ENCODE results near the gene SRP68. TPM values are rescaled to one million over a fixed set of nuclear protein-coding genes. Genes with fewer than 3 reads are reported as not detected.
A peak's percentile ranks its signal among the peaks of the same experiment; 100 is the strongest.

Gene SRP68
- total and polyA plus RNA-seq, 2 of the 4 experiments (the other 2 are of a cell fraction), result 47.1 to 82.6 TPM

DNA sequence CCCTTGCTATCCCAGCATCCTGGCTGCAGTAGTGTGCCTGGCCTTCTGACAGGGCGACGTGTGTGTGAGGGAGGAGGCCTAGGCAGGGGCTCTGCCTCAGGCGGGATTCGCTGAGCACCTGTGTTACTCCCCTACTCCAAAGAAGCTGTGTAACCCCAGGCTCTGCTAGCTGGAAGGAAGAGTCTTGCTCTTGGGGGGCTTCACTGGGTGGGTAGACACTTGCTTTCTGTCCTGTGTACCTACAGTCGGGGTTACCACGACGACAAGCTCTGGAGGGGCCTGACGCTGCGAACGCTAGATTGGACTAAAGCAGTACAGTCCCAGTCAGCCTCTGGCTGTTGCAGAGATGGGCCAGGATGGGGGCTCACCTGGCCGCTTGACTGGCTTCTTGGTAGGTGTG lies 21.7 kb upstream of the SRP68 start:
- H4K20me1 ChIP-seq (ENCODE audit: insufficient read depth, low read length), result no peaks in the 10 kb centered on the region; the same call in 1 of the 2 replicates
- no peak overlapping the region for H2BK5ac ChIP-seq (ENCODE audit: low read depth, low read length, poor library complexity, severe bottlenecking)
- no peaks in the 10 kb centered on the region for H3K4me1 ChIP-seq (ENCODE audit: control insufficient read depth, insufficient read depth, low read length)
- peaks cover 5 to 20% of the 10 kb centered on the region in 2 experiments; a peak in 3 of 4 replicates for H3K79me1 ChIP-seq (ENCODE audit: low read depth in 1 of 2, low read length in 2 of 2)
- H2BK15ac ChIP-seq (ENCODE audit: low read depth, low read length), result no peak overlapping the region
- ChIA-PET CTCF (no interaction called here), POLR2A (ENCODE audit: unreplicated experiment) (no interaction called here)
- H2AFZ ChIP-seq (replicated peaks; ENCODE audit: low read length, poor library complexity), result no peak overlapping the region
- H3K27me3 ChIP-seq (ENCODE audit: control insufficient read depth, insufficient read depth, low read length), result no peaks in the 10 kb centered on the region
- DNase-seq, result no peak
- no peak overlapping the region for H3K4ac ChIP-seq (ENCODE audit: low read depth, low read length)
- no peak overlapping the region for H4K5ac ChIP-seq (ENCODE audit: low read depth, low read length)
- no peak overlapping the region for H3K27ac ChIP-seq (ENCODE audit: insufficient read depth, low read length)
- H2AK9ac ChIP-seq (replicated peaks; ENCODE audit: low read depth, low read length, poor library complexity), result peak overlapping the region; percentile 28
- H3K9me1 ChIP-seq (ENCODE audit: insufficient read depth, low read length), result no peaks in the 10 kb centered on the region
- no peak overlapping the region for H2AK5ac ChIP-seq (ENCODE audit: low read depth, low read length)
- H3K36me3 ChIP-seq (ENCODE audit: control insufficient read depth, insufficient read depth, low read length), result peaks cover 62% of the 10 kb centered on the region
- H3K18ac ChIP-seq (ENCODE audit: low read depth, low read length), result no peak overlapping the region
- no peak overlapping the region for H3K9ac ChIP-seq (ENCODE audit: low read depth, low read length)
- H4K91ac ChIP-seq (ENCODE audit: insufficient read depth, low read depth, low read length), result no peak overlapping the region
- no peak overlapping the region for H3K4me2 ChIP-seq (ENCODE audit: low read depth, low read length)
- H2BK20ac ChIP-seq (ENCODE audit: low read depth, low read length), result no peak overlapping the region
- no peak overlapping the region for H2BK120ac ChIP-seq (ENCODE audit: low read depth, low read length)
- no peak overlapping the region for H4K8ac ChIP-seq (ENCODE audit: low read depth in 2 of 2, low read length in 2 of 2)
- TF ChIP-seq POLR2A (IDR thresholded peaks at IDR 0.05; ENCODE audit: low read depth, low read length) (no peak), NFE2L2 (IDR thresholded peaks at IDR 0.05; ENCODE audit: low read depth, low read length) (no peak), SMC3 (IDR thresholded peaks at IDR 0.05; ENCODE audit: low read depth, low read length) (no peak), RCOR1 (IDR thresholded peaks at IDR 0.05; ENCODE audit: insufficient replicate concordance, low read length) (no peak), MAZ (IDR thresholded peaks at IDR 0.05; ENCODE audit: borderline replicate concordance, low read depth, low read length) (no peak), CHD1 (IDR thresholded peaks at IDR 0.05; ENCODE audit: low read depth, low read length) (no peak), MXI1 (IDR thresholded peaks at IDR 0.05; ENCODE audit: borderline replicate concordance, low read depth, low read length) (no peak), BHLHE40 (IDR thresholded peaks at IDR 0.05; ENCODE audit: low read depth, low read length) (no peak)
- TF ChIP-seq, protein P1, sequence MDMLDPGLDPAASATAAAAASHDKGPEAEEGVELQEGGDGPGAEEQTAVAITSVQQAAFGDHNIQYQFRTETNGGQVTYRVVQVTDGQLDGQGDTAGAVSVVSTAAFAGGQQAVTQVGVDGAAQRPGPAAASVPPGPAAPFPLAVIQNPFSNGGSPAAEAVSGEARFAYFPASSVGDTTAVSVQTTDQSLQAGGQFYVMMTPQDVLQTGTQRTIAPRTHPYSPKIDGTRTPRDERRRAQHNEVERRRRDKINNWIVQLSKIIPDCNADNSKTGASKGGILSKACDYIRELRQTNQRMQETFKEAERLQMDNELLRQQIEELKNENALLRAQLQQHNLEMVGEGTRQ (IDR thresholded peaks at IDR 0.05; ENCODE audit: low read depth, low read length), result no peak
- no peak overlapping the region for H3K56ac ChIP-seq (ENCODE audit: extremely low read depth, insufficient read depth, low read length)
- intact Hi-C loops (cut with micrococcal nuclease) (no loop called here), in situ Hi-C loops (cut with MboI; ENCODE audit: low sequenced_read_pairs) (no loop called here), dilution Hi-C loops (cut with HindIII; ENCODE audit: low sequenced_read_pairs, unreplicated experiment) (no loop called here)
- H3K14ac ChIP-seq (replicated peaks; ENCODE audit: low read depth, low read length), result no peak overlapping the region
- BruUV-seq (replicated peaks), result no TSS peak
- H3K9me3 ChIP-seq (ENCODE audit: control insufficient read depth, insufficient read depth, low read length), result no peaks in the 10 kb centered on the region
- H3K4me3 ChIP-seq (ENCODE audit: insufficient read depth, low read depth, low read length), result no peak overlapping the region
- no peak for ATAC-seq (ENCODE audit: low read depth)
- WGBS, 2 experiments (ENCODE audit: extremely low coverage in 2 of 2, insufficient read length in 1 of 2), result no CpG with 5 or more reads among the region's 11 CpGs
- no peak overlapping the region for H3K23ac ChIP-seq (ENCODE audit: low read depth, low read length)

Measured in IMR-90 (cell line).